GM12873 (cell line): ENCODE results near the gene PITPNM1.

Experiments used
- CTCF ChIP-seq: IDR thresholded peaks from 2 replicates; pipeline ENCODE4 v1.5.1; 2012; ENCODE audit warnings: low read depth, mild to moderate bottlenecking, moderate library complexity, low read length, control low read depth; ENCODE audit not compliant: insufficient read depth; ENCODE audit errors: missing control alignments

Gene PITPNM1

DNA sequence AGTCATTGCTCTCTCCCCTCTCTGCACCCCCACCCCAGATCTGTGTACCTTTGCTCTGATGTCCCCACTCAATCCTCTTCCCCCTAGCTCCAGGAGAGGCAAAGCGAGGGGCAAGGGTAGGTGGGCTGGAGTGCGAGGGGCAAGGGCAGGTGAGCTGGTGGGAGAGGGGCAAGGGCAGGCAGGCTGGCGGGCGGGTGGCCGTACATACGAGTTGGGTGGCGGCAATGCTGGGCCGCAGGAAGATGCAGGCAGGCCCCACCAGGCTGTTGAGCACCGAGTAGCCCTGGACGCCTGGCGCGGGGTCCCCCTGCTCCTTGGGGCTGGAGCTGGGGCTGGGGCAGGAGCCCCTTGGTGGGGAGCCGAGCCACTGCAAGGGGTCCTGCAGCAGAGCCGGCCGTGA is 17.2 kb upstream of the PITPNM1 start:
- TF ChIP-seq CTCF = no peak

- TF ChIP-seq CTCF = no peak
These were observed 16.8 kb upstream of the PITPNM1 start for GRCh38 chr11:67521924-67522323.

DNA sequence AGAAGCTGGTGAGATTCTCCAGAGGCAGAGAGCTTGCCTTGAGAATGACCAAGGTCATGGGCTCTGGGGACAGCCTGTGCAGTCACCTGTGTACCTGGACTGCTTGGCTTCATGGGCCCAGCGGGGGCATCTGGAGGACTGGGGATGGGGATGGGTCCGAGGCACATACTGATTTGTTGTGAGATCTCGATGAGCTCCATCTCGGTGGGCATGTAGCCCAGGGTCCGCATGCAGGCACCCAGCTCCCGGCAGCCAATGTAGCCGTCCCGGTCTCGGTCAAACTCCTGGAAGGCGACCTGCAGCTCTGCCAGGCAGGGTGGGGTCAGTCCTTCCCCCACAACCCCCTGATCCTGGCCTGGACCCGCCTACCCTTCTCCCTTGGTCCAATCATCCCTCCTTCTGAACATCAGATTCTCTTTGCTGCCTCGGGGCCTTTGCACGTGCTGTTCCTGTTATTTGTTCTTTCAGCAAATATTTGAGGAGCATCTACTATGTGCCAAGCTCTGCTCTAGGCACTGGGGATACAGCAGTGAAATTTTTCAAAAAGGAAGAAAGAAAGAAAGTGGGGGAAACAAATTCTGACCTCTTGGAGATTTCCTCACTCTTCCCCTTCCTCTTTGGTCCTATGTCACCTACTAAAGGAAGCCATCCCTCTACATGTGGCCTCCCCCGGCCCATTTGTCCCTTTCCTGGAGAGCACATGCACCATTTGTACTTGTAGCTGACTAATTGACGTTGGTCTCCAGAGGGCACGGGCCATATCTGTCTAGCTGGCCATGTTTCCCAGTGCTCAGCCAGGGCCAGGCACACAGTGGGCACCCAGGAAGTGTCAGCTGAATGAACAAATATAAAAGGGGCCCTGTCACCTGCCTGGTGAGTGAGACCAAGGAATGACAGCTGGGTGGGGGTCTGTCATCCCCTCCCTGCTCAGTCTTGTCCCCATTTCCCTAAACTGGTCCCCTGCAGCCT is 16.0 kb upstream of the PITPNM1 start:
- TF ChIP-seq CTCF = no peak

DNA sequence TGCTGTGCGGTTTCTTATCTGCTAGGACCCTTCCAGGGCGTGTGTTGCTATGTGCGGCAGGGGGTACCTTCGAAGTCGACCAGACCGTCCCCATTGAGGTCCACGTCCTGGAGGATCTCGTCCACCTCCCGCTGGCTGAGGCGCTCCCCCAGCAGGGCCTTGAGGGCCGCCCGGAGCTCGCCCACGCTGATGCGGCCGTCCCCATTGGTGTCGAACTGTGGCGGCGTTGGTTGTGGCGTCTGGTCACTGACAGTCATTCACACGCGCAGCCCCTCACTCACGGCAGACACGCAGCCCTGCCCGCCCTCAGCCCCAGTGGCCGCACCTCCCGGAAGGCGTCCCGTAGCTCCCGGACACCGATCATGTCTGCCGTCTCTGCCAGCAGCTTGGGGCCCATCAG is 14.6 kb upstream of the PITPNM1 start:
- TF ChIP-seq CTCF = no peak

GRCh38 chr11:67517784-67518552 is 12.8 kb upstream of the PITPNM1 start:
- TF ChIP-seq CTCF = no peak

DNA sequence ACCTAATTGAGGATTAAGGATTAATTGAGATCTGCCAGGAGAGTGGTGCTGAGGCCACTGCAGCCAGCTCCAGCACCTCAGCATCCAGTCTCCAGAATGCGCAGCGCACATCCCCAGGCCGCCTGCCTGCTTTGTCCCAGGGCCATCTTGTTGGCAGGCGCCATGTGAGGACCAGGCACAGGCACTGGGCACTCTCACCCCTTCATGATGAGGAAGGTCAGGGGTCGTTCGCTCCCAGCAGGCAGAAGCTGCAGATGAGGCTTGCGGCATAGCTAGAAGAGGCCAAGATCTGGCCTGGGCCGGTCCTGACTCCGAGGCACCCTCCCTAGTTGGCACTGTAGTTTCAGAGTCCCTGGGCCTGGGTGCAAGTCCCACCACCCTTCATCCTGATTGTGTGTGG is 11.6 kb upstream of the PITPNM1 start:
- TF ChIP-seq CTCF = no peak

GRCh38 chr11:67514116-67514515 is 9.0 kb upstream of the PITPNM1 start:
- no peak for TF ChIP-seq CTCF
